ENCODE data around the gene DLG2.

Gene DLG2

GRCh38 chr11:84036664-84037194 is 1590.4 kb downstream of the DLG2 start:
- DNase-seq, result no peak

DNA sequence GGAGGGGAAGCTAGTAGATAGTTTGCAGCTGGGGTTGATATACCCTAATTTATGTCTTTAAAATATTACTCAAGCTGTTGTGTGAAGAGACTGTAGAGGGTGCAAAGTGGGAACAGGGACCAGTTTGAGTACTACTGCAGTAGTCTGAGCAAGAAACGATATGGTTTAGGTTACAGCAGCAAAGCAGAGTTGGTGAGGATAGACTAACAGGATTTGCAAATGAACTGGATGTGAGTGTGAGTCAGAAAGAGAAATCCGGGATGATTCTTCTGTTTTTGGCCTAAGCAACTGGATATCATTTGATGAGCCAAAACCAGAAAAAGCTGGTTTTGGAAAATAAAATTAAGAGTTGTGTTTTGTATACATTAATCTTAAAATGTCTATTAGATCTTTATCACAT is 1591.5 kb downstream of the DLG2 start:
- DNase-seq, result no peak

- DNase-seq, result no peak
Observed at GRCh38 chr11:84034484-84034883, 1592.7 kb downstream of the DLG2 start.

DNA sequence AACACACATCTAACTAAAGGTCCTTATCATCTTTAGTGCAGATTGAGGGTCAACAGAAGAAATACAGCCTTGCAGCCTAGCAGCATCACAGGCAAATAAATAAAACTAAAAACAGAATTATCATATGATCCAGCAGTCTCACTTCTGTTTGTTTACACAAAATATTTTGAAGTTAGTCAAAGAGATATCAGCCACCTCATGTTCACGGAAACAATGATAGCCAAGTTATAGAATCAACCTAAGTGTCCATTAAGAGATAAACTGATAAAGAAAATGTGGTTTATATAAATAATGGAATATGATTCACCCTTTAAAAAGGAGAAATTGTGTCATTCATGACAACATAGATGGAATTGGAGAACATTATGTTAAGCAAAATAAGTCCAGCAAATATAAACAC is 1602.9 kb downstream of the DLG2 start:
- no peak for DNase-seq

GRCh38 chr11:84022695-84023094 is 1604.4 kb downstream of the DLG2 start:
- no peak for DNase-seq

GRCh38 chr11:84022201-84022600 is 1604.9 kb downstream of the DLG2 start:
- DNase-seq, result no peak

DNA sequence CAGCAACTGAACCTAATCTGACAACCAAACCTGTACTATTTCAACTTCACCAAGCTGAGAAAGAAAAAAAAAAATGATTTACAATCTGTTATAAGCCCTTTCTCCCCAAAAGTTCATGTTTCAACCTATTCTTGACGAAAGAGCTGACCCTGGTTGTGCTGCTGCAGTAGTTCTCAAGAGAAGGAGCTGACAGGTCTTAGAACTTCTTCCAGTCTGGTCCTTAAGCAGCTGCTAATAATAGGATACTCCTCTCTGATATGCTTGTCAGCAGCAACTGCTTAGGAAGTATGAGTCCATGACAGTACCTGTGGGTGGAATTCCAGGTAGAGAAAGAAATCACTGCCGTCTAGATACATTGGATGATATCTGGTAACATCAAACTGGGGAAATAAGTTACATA is 1605.9 kb downstream of the DLG2 start:
- no peak for DNase-seq

GRCh38 chr11:84019571-84020194 is 1607.5 kb downstream of the DLG2 start:
- DNase-seq, result no peak

- DNase-seq, result no peak
Observed at GRCh38 chr11:84014539-84014938, 1612.6 kb downstream of the DLG2 start.

GRCh38 chr11:84012171-84012826 is 1614.8 kb downstream of the DLG2 start:
- no peak for DNase-seq

GRCh38 chr11:84003181-84003580 is 1624.0 kb downstream of the DLG2 start:
- DNase-seq, result no peak

GRCh38 chr11:83998921-83999320 is 1628.2 kb downstream of the DLG2 start:
- no peak for DNase-seq

- no peak for DNase-seq
Observed at GRCh38 chr11:83990160-83990733, 1636.9 kb downstream of the DLG2 start.

DNA sequence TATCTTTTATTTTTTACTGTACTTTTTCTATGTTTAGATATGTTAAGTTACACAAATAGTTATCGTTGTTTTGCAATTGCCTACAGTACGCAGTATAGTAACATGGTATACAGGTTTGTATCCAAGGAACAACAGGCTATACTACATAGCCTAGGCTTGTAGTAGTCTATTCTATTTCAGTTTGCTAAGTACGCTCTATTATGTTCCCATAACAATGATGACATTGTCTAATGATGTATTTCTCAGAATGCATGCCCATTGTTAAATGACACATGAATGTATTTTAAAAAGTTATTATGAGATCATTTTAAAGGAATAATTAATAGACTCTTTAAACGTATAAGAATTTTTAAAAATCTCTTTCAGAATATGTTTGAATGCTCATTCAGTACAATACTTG is 1644.3 kb downstream of the DLG2 start:
- no peak for DNase-seq

- no peak for DNase-seq
Observed at GRCh38 chr11:83979593-83979992, 1647.6 kb downstream of the DLG2 start.

GRCh38 chr11:83978942-83979341 is 1648.2 kb downstream of the DLG2 start:
- DNase-seq, result no peak

DNA sequence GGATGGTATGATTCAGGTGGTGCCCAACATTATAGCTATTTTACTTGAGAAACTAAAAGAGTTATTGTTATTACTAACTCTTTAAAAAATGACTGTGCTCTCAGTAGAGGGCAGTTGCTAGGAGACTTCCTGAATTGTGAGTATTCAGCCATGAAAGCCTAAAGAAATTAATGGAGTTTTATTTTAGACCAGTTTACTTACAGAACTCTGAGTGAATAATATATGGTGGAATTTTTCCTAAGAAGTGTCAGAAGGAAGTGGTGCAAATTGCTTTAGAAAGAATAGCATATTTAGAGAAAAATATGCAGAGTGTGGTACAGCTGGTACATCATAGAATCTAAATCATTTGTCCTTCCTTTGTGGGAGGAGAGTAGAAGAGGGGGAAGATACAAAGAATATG is 1651.1 kb downstream of the DLG2 start:
- DNase-seq, result no peak

- DNase-seq, result no peak
Observed at GRCh38 chr11:83972536-83972935, 1654.6 kb downstream of the DLG2 start.

GRCh38 chr11:83971063-83971462 is 1656.1 kb downstream of the DLG2 start:
- no peak for DNase-seq

DNA sequence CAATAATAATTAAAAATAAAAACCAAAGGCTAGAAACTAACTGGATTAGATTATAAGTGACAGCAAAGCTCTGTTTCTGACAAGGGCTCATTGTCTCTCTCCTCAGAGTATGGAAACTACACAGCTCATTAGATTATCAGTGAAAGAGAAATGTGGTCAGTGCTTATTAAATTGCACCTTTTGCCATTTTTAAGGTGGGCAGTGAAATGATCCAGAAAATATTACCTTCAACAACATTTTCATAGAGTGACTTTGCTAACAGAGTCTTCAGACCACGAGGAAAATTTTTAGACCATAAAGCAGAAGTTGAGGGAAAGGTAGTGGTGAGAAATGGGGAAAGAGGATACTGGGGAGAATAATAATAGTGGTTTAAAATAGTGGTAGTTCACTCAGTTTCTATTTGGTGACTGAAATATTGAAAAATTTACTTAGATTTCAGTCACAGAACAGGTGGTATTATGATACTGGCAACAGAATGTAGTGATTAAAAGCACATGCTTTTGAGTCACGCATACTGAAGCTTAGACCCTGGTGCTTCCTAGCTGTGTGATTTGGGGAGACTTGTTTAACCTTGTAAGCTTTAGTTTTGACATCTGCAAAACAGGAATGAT is 1657.0 kb downstream of the DLG2 start:
- no peak for DNase-seq

DNA sequence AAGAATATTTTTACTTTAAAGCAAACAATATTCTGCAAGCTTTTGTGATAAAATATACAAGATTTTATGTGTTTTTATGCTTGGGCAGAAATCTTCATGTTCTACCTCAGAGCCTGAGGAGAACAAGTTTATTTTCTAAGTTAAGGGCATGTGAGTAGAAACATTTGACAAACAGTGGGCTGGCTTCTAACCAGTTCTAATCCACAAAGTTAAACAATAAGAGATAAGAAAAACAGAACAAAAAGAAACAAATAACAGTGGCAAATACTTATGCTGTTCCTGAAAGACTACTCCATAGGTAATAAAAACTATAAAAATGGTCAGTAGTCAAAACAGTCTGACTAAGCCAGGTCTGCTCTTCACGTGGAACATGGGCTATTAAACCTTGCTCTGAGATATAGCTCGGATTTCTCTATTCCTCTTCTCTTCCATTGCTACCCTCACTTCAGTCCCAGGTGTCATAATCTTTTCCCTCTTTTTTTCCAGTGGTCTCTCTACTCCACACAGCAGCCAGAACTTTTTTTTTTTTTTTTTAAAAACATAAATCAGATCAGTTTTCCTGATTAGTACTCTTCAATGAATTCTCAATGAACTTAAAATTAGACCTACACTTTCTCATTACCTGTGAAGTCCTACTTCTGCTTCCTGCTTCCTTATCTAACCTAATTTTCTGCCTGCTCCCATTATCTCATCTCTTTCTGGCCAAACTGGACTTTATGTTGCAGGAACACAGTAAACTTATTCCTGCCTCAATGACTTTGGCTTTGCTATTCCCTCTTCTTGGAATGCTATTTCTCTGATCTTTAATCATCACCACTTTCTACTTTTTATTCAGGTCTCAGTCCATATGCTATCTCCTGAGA is 1669.9 kb downstream of the DLG2 start:
- no peak for DNase-seq

DNA sequence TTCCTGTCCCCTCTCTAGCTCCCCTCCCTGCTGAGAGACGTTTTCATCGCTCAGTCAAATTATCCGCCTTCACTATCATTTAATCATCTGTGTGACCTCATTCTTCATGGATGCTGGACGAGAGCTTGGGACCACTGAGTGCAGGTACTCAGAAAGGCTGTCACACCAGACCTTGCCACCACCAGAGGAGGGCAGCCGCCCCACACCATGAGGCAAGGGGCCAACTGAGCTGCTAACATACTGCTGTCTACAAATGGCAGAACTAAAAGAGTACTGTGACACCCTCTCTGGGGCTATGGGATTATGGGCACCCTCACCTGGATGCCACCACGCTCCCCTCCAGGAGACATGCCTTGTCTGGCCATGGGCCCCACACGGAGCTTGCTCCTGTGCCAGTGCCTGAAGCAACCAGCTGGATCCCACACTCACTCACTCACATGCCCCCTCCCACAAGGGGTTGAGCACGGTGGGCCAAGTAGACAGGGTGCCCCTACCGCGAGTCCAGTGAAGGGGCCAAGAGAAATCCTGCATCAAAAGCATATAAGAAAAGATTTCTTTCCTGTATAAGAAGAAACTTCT is 1670.9 kb downstream of the DLG2 start:
- DNase-seq, result no peak

GRCh38 chr11:83954780-83955179 is 1672.4 kb downstream of the DLG2 start:
- DNase-seq, result no peak

Data from stimulated activated CD4-positive, alpha-beta T cell treated with anti-CD3 and anti-CD28 coated beads, Interleukin-1b, Interleukin-23, amount 100 ng/mL, for 48 hours (primary cell).